GM21528 (cell line): Measurements from ENCODE around the gene RAI1.
"Not testable (repeated sequence)": the region's sequence is repeated elsewhere in the genome, so short reads cannot be mapped to it uniquely, and the experiment has no call there.

Experiments used
- ATAC-seq: cut with Tn5 transposase; IDR thresholded peaks from one replicate; pipeline ENCODE4 v1.9.1; 2021; ENCODE audit warnings: mild to moderate bottlenecking, moderate library complexity; ENCODE audit not compliant: unreplicated experiment, low FRiP score

RAI1 gene

DNA sequence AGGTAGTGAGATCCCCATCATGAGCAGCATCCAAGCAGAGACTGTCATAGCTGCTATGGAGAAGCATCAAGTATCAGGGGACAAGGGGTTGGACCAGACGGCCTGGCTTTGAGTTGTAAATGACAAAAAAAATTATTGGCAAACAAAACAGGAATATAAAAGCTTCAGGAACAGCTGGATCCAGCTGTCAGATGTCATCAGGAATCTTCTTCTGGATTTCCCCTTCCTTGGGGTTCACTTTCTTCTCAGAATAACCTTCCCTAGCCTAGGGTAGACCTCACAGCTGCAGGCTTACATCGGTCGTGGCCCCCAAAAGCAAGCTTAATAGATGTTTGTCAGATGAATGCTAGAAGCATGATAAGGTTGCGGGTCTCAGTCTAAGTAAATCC lies 17.2 kb upstream of the RAI1 start:
- ATAC-seq: no peak

DNA sequence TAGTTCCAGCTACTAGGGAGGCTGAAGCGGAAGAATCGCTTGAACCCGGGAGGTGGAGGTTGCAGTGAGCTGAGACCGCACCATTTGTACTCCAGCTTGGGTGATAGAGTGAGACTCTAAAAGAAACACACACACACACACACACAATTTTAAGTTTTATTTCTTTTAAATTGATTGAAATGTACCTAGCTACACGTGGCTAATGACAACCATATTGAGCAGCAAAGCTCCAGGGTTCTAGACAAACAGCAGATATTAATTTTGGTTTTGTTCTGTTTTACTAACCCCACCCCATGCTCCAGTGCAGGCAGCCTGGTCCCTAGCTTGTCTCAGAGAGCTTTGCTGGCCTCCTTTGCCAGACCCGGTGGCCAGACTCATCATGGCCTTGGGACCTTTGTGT lies 16.0 kb upstream of the RAI1 start:
- ATAC-seq: no peak

DNA sequence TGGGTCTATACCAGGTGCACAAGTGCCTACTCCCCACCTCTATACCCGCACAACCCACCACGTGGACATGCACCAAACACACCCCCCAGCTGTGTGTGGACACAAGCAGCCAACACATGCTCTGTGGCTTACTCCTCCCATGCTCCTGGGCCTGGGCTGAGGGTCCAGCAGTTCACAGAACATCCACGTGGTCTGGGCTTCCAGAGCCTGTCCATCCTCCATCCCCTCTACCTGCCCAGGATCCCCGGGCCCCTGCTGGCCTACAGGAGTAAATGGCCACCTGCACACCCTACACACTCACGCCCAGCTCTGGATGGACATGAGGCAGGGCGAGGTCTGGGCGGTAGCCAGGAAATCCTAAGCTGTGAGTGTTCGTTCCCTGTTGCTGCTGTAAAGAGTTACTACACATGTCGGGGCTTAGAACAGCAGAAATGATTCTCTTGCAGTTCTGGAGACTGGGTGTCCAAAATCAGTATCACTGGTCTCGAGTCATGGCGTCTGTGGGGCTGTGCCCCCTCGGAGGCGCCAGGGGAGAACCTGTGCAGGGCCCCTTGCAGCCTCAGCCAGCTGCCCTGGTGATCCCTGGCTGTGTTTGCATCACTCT lies 15.0 kb upstream of the RAI1 start:
- no peak for ATAC-seq

- no peak for ATAC-seq
Measured at GRCh38 chr17:17667231-17667630, 14.0 kb upstream of the RAI1 start.

- no peak for ATAC-seq
Measured at GRCh38 chr17:17667947-17668346, 13.3 kb upstream of the RAI1 start.

GRCh38 chr17:17668358-17668757 lies 12.9 kb upstream of the RAI1 start:
- ATAC-seq: no peak

DNA sequence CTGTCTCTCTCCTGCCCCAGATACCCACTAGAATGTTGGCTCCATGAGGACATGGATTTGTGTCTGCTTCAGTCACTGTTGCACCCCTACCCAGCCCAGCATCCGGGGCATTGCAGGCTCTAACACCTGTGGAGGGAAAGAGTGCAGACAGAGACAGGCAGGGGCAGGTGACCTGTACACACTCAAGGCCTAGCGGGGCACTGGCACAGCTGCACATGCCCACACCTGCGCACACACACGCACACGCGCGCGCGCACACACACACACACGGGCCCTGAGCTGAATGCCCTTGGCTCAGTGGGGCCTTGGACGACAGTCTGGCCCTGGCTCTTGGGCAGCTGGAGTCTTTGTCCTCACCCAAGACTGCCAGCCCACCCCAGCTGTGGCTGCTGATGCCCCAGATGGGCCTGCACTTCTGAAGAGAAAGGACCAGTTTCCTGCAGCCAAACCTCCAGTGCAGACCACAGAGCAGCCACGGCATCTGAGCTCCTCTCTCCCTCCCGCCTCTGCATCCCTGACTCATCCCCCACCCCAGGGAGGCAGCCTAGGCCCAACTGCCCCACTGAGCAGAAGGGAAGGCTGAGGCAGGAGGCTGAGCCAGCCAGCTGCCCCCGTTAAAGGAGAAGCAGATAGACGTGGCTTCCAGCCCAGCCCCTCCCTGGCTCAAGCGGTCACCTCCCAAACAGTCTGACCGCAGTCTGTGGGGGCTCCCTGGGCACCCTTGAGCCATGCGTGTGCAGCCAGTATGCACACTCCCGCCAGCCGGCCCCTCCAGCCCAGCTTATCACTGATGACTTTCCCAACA lies 12.3 kb upstream of the RAI1 start:
- no peak for ATAC-seq

GRCh38 chr17:17669580-17670235 lies 11.6 kb upstream of the RAI1 start:
- no peak for ATAC-seq

DNA sequence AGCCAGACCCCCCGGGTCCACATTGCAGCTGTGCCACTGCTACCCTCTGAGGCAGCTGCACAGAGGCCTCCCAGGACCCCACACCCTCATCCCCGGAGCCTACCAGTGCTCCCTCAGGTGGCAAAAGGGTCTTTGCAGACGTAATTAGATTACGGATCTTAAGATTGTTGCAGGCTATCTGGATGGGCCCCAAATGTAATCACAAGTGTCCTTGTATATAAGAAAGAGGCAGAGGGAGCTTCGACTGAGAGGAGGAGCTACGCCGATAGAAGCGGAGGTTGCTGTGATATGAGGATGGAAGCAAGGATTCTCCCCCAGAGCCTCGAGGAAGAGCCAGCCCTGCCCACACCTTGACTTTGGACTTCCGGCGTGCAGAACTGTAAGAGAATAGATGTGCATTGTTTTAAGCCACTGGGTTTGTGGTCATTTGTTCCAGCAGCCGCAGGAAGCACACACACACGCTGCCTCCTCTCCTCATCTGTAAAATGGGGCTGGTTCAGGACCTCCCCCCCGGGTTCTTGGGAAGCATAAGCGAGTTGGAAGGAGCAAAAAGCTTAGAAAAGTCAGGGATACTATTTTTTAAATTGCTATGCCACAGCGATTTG lies 10.5 kb upstream of the RAI1 start:
- ATAC-seq: no peak

DNA sequence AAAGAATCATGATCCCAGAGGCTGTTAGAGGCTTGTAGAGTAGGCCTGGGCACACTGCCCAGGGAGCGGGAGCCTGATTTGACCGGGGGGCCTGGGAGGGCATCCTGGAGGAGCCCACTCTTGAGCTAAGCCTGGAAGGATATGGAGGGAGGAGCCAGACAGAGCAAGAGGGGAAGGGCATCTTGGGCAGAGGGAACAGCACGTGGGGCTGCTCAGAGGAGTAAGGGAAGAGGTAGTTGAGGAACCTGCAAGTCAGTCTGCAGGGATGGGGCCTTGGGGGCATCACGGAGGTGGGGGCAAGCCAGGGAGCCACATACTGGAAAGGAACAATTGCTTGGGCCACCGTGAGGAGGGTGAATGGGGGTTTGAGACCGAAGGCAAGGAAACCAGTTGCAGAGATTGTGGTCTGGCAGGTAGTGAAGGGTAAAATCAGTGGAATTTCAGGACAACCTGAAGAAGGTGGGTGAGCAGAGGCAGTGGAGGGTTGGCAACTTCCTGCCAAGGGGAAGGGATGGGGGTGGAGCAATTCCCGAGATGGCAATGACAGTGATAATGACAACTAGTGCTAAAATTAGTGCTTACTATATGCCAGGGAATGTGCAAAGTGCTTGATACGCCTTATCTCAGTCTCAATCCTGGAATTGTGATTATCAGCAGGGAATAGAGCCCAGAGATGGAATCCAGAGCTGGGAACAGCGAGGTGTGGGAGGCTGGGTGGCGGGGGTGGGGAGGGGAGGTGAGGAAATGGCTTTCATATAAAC lies 9.7 kb upstream of the RAI1 start:
- no peak for ATAC-seq

DNA sequence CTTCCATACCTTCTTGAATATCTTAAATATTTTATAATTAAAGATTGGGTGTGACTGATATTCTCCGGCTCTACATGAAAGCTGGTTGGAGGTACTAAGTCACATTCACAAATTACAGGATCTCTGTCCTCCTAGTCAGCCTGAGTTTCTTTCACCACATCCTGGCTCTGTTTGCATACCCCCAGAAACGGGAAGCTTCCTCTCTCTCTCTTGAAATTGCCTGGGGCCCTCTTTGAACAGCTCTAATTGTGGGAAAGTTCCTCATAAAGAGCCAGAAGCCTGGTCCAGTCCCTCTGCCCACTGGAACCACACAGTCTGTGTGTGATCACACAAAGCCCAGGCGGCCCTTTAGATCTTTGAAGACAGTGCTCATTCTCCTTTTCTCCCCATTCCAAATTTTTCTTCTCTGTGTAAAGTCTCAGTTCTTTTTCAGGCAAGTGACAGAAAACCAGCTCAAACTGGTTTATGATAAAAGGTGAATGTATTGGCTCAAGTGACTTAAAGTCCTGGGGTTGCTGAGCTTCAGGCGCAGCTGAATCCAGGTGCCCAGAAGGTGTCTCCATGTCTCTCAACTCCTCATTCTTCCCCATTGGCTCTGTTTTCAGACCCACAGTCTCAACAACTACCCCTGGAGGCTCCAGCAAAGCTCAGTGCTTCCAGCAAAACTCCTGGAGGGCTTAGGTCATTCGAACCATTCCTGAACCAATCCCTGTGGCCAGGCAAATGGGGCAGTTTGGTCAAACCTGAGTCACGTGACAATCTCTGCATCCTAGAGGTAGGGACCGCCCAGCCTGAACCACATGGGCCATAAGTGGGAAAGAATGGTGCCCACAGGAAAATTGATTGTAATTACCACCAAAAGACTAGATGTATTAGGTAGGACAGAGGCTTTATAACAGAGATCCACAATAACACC lies 8.5 kb upstream of the RAI1 start:
- ATAC-seq: no peak

- ATAC-seq: no peak
Measured at GRCh38 chr17:17675416-17675815, 5.8 kb upstream of the RAI1 start.

GRCh38 chr17:17675925-17676534 lies 5.2 kb upstream of the RAI1 start:
- no peak for ATAC-seq

DNA sequence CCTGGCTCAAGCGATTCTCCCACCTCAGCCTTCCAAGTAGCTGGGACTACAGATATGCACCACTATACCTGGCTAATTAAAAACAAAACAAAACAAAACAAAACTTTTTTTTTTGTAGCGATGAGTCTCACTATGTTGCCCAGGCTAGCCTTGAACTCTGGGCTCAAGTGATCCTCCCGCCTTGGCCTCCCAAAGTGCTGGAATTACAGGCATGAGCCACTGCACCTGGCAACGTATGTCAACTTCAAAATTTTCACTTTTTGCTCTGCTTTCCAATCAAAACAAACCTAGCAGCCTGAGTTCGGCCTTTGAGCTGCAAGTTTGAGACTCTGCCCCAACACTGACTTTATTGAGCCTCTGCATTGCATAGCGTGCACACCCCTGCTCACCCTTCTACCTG lies 4.5 kb upstream of the RAI1 start:
- no peak for ATAC-seq

GRCh38 chr17:17677299-17678040 lies 3.8 kb upstream of the RAI1 start:
- no peak for ATAC-seq

DNA sequence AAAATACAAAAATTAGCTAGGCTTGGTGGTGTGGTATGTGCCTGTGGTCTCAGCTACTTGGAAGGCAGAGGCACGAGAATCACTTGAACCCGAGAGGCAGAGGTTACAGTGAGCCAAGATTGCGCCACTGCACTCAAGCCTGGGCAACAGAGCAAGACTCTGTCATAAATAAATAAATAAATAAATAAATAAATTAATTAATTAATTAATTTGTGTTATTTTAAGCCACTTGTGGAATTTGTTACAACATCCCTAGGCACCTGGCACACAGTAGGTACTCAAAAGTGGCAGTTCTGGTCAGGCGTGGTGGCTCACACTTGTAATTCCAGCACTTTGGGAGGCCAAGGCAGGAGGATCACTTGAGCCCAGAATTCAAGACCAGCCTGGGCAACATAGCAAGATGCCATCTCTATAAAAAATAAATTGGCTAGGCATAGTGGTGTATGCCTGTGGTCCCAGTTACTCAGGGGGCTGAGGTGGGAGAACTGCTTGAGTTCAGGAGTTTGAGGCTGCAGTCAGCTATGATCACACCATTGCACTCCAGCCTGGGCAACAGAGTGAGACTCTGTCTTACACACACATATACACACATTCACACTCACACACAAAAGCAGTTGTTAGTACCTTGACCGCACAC lies 3.1 kb upstream of the RAI1 start:
- ATAC-seq: not testable (repeated sequence)

DNA sequence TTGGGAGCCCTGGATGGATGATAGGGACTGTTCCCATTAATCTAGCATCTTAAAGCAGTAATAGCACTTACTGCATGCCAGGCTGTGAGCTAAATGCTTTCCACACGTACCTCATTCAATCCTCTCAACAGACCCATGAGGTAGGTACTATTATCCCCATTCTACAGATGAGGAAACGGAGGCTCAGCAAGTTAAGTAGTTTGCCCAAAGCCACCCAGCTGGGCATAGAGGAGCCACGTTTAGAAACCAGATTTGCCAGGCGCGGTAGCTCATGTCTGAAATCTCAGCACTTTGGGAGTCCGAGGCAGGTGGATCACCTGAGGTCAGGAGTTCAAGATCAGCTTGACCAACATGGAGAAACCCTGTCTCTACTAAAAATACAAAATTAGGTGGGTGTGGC lies 2.0 kb upstream of the RAI1 start:
- ATAC-seq: no peak

- ATAC-seq: no peak
Measured at GRCh38 chr17:17679748-17680147, 1.5 kb upstream of the RAI1 start.
